ENCODE measurements around the gene MRTFB.

Gene MRTFB

DNA sequence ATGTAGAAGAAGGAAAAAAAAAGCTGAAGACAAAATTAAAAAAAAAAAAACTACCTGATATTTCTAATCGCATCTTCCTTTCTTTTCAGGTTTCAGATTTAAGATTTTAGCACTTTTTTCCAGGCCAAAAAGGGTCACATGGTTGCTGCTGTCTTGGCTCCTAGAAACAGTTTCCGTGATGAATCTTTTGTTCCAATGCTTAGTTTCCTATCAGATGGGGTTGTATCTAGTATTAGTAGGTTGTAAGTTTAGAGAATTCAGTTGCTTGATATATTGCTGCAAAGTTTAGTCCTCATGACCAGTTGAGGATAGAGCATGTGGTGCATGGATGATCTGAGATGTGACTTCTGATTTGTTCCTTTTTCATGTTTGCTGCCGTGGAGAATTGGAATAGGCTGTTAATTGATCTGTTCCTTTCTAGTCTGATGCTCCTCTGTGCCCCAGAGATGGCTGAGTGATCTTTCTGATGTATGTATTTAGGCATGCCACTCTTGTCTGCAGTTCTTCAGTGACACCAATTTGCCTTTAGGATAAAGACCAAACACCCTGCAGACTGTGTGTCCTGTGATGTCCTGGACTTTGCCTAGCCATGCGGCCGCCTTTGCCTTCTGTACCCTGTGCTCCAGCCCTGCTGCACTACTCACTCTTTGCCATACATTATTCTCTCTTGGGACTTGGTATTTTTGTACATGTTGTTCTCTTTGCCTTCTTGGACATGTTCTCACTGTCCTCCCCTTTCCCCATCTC, 94.0 kb downstream of the MRTFB start:
- TF ChIP-seq, protein P1, sequence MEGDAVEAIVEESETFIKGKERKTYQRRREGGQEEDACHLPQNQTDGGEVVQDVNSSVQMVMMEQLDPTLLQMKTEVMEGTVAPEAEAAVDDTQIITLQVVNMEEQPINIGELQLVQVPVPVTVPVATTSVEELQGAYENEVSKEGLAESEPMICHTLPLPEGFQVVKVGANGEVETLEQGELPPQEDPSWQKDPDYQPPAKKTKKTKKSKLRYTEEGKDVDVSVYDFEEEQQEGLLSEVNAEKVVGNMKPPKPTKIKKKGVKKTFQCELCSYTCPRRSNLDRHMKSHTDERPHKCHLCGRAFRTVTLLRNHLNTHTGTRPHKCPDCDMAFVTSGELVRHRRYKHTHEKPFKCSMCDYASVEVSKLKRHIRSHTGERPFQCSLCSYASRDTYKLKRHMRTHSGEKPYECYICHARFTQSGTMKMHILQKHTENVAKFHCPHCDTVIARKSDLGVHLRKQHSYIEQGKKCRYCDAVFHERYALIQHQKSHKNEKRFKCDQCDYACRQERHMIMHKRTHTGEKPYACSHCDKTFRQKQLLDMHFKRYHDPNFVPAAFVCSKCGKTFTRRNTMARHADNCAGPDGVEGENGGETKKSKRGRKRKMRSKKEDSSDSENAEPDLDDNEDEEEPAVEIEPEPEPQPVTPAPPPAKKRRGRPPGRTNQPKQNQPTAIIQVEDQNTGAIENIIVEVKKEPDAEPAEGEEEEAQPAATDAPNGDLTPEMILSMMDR (conservative IDR thresholded peaks at IDR 0.05): no peak
- H3K27ac ChIP-seq: no peak overlapping the region

GRCh38 chr16:14168146-14168545, 97.0 kb downstream of the MRTFB start:
- TF ChIP-seq, protein P1 (conservative IDR thresholded peaks at IDR 0.05): no peak
- no peak overlapping the region for H3K27ac ChIP-seq

- TF ChIP-seq, protein P1 (conservative IDR thresholded peaks at IDR 0.05): no peak
- no peak overlapping the region for H3K27ac ChIP-seq
Observed at GRCh38 chr16:14172200-14172809, 101.2 kb downstream of the MRTFB start.

- no peak overlapping the region for H3K27ac ChIP-seq
- TF ChIP-seq, protein P1 (conservative IDR thresholded peaks at IDR 0.05): no peak
Observed at GRCh38 chr16:14175086-14175485, 104.0 kb downstream of the MRTFB start.

DNA sequence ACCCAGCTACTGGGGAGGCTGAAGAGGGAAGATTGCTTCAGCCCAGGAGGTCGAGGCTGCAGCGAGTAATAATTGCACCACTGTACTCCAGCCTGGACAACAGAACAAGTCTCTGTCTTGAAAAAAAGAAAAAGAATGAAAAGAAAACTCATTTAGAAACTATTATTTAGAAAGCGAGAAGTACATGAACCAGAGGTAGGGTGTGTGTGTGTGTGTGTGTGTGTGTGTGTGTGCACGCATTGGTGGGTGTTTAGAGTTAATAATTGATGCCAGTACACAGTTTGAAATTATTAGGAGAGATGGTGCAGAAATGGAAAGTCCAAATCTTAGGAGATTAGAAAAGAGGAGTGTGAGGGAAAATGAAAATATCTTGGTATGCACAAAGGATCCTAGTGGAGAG, 106.6 kb downstream of the MRTFB start:
- no peak overlapping the region for H3K27ac ChIP-seq
- TF ChIP-seq, protein P1 (conservative IDR thresholded peaks at IDR 0.05): no peak

DNA sequence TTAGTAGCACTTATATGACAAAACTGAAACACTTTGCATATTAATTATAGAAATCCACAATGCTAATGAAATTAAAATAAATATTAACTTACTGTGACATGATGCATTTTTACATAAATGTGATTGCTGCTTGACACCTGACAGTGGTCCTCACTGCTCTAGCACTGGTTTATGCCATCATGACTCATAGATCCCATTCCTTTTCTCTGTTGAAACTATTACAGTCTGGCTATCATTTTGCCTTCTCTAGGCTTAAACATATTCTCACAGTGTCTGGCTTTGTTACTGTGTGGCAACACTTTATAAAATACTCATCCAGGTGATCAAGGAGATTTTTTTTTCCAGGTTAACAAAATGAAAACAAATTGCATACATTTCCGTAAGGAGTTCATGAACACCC, 108.0 kb downstream of the MRTFB start:
- TF ChIP-seq, protein P1 (conservative IDR thresholded peaks at IDR 0.05): no peak
- H3K27ac ChIP-seq: no peak overlapping the region

DNA sequence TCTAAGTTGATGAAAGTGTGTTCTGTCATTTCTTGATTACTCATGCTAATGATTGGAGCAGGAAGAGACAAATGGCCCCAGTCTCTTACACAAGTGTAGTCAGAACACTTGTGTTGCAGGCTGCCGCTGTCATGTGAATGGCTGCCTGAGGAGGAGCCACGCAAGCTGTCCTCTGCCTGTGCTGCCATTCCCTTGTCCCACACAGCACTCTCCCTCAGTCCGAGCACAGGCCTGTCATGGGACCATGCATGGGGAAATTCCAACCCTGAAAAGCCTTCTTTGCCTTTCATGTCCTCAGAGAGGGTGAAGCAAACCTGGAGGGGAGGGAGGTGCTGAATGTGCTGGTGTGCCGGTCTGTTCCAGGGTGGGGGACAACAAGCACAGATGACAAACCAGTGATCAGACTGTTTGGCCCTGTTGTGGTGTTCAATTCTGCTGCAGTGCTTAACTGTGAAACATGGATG, 109.4 kb downstream of the MRTFB start:
- H3K27ac ChIP-seq: peak overlapping the region; percentile 55
- TF ChIP-seq, protein P1 (conservative IDR thresholded peaks at IDR 0.05): no peak

All from VCaP (cell line).